ENCODE data around the gene AQP2. TPM values are rescaled to one million over a fixed set of nuclear protein-coding genes. Genes with fewer than 3 reads are reported as not detected.

Gene AQP2
- total RNA-seq, 1 experiment from 2014 or later, result not detected

DNA sequence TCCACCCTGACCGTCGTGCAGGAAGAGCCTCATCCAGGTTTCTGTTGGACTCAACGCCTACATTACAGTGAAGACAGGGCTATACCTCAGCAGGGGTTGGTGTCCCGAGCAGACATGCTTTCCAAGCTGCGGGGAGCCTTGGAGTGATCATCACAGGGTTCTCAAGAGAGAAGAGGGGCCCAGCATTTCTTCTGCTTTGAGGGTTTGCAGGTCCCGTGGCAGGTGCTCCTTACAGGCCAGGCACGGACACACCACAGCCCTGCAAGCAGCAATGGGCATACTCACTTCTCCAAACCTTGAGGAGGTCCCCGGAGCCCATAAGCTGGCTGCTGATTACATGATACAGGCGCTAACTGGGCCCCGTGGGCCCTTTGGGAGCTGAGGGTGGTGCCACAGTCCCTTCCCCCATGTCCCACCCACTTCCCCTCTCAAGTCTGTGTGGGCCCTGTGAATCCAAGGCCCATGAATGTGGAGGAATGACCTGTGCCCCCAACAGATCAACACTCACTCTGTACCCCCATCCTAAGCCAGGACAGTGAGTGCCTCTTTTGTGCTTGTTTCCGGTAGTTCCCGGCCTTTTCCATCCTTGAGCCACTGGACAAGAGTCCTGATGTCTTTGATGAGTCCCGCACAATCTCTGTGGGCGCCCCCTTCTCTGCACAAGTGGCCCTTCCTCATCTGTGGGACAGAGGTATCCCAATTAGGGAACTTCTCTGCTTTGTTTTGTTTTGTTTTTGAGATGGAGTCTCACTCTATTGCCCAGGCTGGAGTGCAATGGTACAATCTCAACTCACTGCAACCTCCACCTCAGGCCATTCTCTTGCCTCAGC lies 1.1 kb downstream of the AQP2 start:
- Histone ChIP-seq H3K4me1 (replicated peaks) (no peaks in the 10 kb centered on the region), H3K27ac (no peak overlapping the region), H3K27me3 (replicated peaks) (no peaks in the 10 kb centered on the region), H3K9me3 (replicated peaks) (no peaks in the 10 kb centered on the region), H3K36me3 (no peaks in the 10 kb centered on the region), H3K4me3 (no peak overlapping the region)
- no peak for DNase-seq (ENCODE audit: low read depth in 1 of 2, low spot score in 2 of 2)

DNA sequence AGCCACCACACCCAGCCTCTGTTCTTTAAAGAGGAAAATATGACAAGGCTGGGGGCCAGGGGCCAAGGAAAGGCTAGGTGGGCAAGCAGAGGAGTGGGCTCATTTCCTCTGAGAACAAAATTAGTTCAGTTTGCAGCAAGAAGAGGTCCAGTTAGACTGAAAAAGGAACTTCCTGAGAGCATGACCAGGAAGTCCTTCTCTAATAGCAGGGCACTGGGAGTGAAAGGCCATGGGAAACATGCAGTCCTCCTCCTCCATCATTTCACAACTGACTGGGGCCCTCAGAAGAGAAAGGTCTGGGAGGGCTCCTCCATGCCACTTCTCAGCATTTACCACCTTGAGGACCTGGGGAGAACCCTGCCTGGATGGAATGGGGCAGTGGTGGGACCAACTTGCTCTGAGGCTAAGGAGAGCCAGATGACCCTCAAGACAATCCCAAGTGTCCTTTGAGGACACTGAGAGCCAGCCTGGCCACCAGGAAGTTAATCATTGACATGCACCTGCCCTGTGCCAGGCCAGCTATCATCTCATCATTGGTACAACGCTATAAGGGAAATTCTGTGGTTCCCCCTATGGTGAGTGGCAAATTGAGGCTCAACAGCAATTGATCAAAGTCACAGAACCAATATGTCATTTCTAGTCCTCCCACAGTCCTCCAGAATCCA lies 2.0 kb downstream of the AQP2 start:
- Histone ChIP-seq H3K4me1 (replicated peaks) (no peaks in the 10 kb centered on the region), H3K27ac (no peak overlapping the region), H3K27me3 (replicated peaks) (no peaks in the 10 kb centered on the region), H3K4me3 (no peak overlapping the region), H3K9me3 (replicated peaks) (no peaks in the 10 kb centered on the region), H3K36me3 (no peaks in the 10 kb centered on the region)
- no peak for DNase-seq (ENCODE audit: low read depth in 1 of 2, low spot score in 2 of 2)

DNA sequence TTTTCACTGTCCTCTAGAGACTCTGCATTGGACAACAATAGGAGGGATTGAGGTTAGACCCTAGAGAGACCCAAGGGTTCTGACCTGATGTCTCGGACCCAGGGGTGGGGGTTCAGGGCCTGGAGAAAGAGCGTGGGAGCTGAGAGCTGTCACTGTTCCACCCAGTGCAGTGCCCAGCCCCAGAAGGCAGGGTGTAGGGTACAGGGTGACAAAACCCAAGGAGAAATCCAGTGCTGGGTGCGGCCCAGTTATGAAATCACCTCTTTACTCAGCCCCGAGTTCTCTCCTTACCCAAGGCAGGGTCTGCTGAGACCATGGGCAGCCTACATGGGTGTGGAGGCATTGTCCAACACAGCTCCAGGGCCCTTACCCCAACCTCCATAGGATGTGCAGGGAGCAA lies 2.6 kb downstream of the AQP2 start:
- Histone ChIP-seq H3K4me3 (no peak overlapping the region), H3K27ac (no peak overlapping the region), H3K4me1 (replicated peaks) (no peaks in the 10 kb centered on the region), H3K9me3 (replicated peaks) (no peaks in the 10 kb centered on the region), H3K27me3 (replicated peaks) (no peaks in the 10 kb centered on the region), H3K36me3 (no peaks in the 10 kb centered on the region)
- DNase-seq (ENCODE audit: low read depth in 1 of 2, low spot score in 2 of 2), result no peak

DNA sequence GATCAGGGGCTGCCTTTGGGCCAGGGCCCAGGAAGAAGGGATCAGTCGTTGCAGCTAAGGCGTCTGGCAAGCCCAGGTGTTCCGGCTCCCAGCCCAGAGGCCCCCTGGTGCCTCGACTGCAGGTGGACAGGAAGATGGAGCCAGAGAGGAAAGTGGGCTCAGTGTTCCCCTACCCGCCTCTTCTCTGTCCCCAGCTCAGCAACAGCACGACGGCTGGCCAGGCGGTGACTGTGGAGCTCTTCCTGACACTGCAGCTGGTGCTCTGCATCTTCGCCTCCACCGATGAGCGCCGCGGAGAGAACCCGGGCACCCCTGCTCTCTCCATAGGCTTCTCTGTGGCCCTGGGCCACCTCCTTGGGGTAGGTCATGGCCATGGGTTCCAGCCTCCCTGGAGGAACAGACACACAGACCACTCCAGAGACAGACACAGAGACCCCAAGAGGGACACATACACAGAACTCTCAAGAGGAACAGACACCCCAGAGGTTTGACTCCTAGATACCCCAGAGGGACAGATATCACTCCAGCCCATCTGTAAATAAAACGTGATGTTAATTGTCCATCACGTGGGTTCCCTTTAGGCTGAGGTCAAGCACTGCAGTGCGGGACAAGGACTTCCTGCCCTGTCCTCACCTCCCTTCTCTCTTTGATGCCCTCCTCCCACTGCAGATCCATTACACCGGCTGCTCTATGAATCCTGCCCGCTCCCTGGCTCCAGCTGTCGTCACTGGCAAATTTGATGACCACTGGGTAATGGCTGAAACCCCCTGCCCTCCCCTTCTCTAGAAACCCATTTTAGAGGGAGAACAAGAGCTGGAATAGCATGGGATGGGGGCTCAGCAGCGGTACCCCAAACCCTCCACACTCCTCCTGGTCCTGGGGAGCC lies 3.7 kb downstream of the AQP2 start:
- H3K36me3 ChIP-seq, result no peaks in the 10 kb centered on the region
- H3K27me3 ChIP-seq (replicated peaks), result no peaks in the 10 kb centered on the region
- H3K4me3 ChIP-seq, result no peak overlapping the region
- H3K4me1 ChIP-seq (replicated peaks), result peaks cover under 1% of the 10 kb centered on the region; the same call in 1 of the 2 replicates
- H3K27ac ChIP-seq, result no peak overlapping the region
- no peaks in the 10 kb centered on the region for H3K9me3 ChIP-seq (replicated peaks)
- DNase-seq (ENCODE audit: low read depth in 1 of 2, low spot score in 2 of 2), result no peak

DNA sequence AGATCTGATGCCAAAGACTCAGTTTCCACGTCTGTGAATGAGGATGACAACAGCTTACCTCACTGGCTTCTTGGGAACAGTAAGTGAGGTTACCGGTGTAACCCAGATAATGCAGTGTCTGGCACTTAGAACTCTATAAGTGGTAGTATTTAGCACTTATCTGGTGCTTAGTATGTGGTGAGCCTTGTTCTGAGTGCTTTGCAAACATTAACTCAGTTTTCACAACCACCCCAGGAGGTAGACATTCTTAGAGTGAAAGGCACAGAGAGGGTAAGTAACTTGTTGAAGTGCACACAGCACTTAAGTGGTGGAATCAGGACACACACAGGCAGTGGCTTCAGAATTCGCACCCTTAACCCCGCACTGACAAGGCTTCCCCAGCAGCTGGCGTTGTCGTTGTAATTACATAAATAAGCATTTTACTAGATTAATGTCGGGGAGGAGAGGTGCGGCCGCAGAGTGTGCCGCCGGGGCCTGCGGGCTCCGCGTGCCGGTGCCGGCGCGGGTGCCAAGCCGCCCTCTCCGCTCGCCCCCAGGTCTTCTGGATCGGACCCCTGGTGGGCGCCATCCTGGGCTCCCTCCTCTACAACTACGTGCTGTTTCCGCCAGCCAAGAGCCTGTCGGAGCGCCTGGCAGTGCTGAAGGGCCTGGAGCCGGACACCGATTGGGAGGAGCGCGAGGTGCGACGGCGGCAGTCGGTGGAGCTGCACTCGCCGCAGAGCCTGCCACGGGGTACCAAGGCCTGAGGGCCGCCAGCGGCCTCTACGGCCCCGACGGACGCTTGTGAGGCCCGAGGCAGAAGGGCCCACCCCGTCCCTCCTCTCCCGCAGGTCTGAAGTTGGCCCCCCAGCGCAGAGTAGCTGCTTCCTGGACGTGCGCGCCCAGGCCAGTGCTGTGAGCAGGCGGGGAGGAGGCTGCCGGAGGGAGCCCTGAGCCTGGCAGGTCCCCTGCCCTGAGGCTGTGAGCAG lies 4.6 kb downstream of the AQP2 start:
- no peak overlapping the region for H3K4me3 ChIP-seq
- H3K9me3 ChIP-seq (replicated peaks), result no peaks in the 10 kb centered on the region
- H3K4me1 ChIP-seq (replicated peaks), result peaks cover 10% of the 10 kb centered on the region
- DNase-seq (ENCODE audit: low read depth in 1 of 2, low spot score in 2 of 2), result no peak
- H3K36me3 ChIP-seq, result no peaks in the 10 kb centered on the region
- H3K27ac ChIP-seq, result no peak overlapping the region
- H3K27me3 ChIP-seq (replicated peaks), result no peaks in the 10 kb centered on the region; the same call in 1 of the 2 replicates

DNA sequence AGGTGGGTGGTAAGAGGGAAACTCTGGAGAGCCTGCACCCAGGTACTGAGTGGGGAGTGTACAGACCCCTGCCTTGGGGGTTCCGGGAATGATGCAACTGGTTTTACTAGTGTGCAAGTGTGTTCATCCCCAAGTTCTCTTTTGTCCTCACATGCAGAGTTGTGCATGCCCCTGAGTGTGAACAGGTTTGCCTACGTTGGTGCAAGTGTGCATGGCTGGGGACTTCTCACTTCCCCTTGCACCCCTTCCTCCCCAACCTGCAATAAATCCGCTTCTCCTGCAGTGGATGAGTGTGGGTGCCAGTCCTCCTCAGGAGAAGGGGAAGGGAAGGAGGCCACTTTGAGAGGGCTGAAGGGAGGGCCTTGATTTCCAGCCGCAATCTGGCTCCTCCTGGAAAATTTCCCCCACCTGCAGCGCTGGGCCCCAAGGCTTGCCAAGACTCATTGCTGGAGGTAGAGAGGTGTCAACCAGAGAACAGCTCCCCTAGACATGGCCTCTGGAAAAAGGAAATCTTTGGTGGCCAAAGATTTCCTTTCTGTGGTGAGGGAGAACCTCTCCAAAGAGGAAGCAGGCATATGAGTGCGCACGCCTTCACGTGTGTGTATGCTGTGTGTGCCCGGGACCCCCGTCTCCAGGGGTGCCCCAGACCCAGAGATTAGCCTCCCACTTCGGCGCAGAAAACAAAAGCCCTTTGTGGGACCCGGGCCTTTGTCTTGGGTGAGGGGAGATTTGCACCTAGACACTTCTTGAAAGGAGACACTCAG lies 5.5 kb downstream of the AQP2 start:
- peaks cover 7% of the 10 kb centered on the region; the same call in 1 of the 2 replicates for H3K27me3 ChIP-seq (replicated peaks)
- no peak overlapping the region for H3K27ac ChIP-seq
- H3K36me3 ChIP-seq, result no peaks in the 10 kb centered on the region
- H3K9me3 ChIP-seq (replicated peaks), result no peaks in the 10 kb centered on the region
- DNase-seq (ENCODE audit: low read depth in 1 of 2, low spot score in 2 of 2), result no peak
- H3K4me3 ChIP-seq, result no peak overlapping the region
- peaks cover 11% of the 10 kb centered on the region for H3K4me1 ChIP-seq (replicated peaks)

DNA sequence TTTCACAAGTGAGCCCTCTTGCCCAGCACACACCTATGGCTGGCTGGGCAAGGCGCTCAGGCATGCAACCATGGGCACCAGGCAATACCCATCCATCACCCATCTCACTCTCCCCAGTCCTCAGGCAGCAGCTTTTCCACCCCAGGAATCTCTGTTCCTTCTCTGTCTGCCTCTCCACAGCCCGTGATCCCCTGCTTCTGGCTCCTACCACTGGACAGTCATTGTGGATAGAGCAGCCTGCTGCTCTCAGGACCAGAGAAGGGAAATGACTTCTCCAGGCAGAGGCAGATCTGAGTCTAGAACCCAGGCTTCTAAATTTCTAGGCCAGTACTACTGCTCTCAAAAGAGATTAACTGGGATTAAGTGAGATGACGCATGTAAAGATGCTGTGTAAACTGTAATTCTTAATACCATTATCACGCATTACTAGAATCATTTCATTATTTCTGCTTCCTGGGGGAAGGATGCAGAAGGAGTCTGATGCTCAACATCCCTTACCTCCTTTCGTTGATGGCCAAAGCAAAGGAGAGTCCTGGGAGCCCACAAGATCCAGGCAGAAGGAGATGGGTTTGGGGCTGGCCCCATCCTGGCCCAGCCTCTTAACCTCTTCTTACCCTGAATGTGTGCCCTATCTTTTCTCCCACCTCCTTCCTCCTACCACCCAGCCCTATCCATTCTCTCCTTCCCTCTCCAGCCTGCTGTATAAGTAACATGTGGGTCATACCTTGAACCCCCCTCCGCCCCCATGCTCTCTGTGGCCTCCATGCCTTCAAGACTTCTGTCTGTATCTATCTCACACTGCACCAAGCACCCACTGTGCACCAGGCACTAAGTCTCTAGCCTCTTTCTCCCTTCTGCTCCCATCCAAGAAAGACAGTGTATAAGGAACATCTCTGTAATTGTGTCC lies 6.4 kb downstream of the AQP2 start:
- no peaks in the 10 kb centered on the region for H3K36me3 ChIP-seq
- H3K4me1 ChIP-seq (replicated peaks), result peaks cover 14% of the 10 kb centered on the region
- DNase-seq (ENCODE audit: low read depth in 1 of 2, low spot score in 2 of 2), result no peak
- H3K27me3 ChIP-seq (replicated peaks), result peaks cover 12% of the 10 kb centered on the region; the same call in 1 of the 2 replicates
- H3K27ac ChIP-seq, result no peak overlapping the region
- no peak overlapping the region for H3K4me3 ChIP-seq
- no peaks in the 10 kb centered on the region for H3K9me3 ChIP-seq (replicated peaks)

DNA sequence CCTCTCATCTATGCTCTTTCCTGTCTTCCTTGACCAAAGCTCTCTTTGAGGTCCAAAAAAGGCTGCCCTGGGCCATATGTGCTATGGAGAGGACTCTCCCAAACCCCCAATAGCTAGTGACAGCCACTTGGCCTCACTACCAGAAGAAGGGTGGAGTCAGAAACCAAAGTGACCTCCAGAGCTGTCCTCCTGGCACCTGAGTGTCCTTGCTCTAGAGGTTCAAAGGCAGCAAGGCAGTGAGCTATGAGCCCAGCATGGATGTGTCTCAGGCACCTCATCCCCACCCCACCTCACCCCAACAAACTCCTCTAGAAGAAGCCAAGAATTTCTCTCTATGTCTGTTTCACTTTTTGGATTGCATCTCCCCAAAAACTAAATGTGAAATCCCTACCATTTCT lies 7.0 kb downstream of the AQP2 start:
- DNase-seq (ENCODE audit: low read depth in 1 of 2, low spot score in 2 of 2), result no peak
- Histone ChIP-seq H3K4me1 (replicated peaks) (peaks cover 14% of the 10 kb centered on the region), H3K4me3 (no peak overlapping the region), H3K27ac (no peak overlapping the region), H3K27me3 (replicated peaks) (peaks cover 15% of the 10 kb centered on the region; the same call in 1 of the 2 replicates), H3K36me3 (no peaks in the 10 kb centered on the region), H3K9me3 (replicated peaks) (no peaks in the 10 kb centered on the region)

DNA sequence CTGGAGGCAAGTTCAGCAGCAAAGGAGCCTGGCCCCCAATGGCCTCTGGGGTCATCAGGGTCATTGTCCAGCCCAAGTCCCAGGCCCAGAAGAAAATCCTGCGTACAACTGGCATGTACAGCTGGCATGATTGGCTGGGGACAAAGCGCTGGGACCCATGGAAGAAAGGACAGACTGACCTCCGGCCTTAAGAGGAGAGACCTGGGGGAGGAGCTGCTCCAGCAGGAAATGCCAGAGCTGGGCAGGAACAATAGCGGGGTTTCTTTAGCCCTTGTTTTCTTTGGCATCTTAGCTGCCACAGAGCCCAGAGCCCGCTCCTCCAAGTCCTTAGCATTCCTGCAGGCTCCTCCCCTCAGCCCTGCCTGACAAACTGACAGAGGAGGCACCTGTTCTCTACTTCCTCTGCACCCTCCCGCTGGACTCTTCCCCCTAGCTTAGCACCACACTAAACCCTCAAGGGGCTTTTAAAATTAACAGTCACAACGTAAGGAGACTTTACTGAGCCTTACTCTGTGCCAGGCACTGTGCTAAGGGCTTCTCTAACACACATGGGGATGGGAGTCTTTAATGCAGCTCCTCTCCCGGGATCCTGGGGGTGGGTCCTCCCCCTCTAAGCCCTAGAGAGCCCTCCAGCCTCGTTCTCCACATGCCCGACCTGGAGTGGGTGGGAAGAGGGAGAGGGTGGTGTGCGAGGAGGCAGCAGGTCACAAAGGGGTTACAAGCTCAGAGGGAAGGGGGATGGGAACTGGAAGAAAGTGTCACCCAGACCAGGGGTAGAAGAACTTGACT lies 9.3 kb downstream of the AQP2 start:
- peaks cover 14% of the 10 kb centered on the region for H3K4me1 ChIP-seq (replicated peaks)
- no peaks in the 10 kb centered on the region for H3K36me3 ChIP-seq
- H3K4me3 ChIP-seq, result no peak overlapping the region
- H3K9me3 ChIP-seq (replicated peaks), result no peaks in the 10 kb centered on the region
- peaks cover 18% of the 10 kb centered on the region; the same call in 1 of the 2 replicates for H3K27me3 ChIP-seq (replicated peaks)
- no peak overlapping the region for H3K27ac ChIP-seq
- peak; percentile 48 to 68 for DNase-seq (ENCODE audit: low read depth in 1 of 2, low spot score in 2 of 2)

DNA sequence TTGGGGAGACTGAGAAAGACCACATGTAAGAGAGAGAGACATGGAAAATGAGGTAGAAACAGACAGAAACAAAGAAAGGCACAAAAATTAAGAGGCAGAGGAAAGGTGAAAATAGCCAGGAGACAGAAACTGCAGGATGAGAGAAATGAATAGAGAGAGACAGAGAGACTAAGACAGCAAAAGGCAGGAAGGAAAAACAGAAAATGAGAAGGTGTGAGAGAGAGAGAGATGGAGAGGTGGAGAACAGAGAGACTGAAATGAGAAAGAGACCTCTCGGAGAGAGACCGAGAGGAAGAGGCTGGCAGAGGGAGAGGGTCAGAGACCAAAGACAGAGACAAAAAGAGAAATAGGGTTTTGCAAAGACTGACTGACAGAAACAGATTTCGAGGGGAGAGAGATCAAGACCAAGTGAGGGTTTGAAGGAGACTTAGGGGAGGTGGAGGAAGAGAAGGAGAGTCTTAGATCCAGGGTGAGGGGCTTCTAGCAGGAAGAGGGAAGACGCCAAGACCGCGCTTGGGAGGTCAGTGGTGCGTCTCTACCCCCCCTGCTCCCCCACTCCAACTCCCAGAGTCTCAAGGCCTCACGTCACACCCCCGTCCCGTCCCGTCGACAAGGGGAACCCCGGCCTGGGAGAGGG lies 10.1 kb downstream of the AQP2 start:
- H3K36me3 ChIP-seq, result no peaks in the 10 kb centered on the region
- no peak overlapping the region for H3K27ac ChIP-seq
- H3K9me3 ChIP-seq (replicated peaks), result no peaks in the 10 kb centered on the region
- no peak overlapping the region for H3K4me3 ChIP-seq
- peaks cover 14% of the 10 kb centered on the region for H3K4me1 ChIP-seq (replicated peaks)
- H3K27me3 ChIP-seq (replicated peaks), result peaks cover 18% of the 10 kb centered on the region; the same call in 1 of the 2 replicates
- no peak for DNase-seq (ENCODE audit: low read depth in 1 of 2, low spot score in 2 of 2)
